Astrocyte (in vitro differentiated cells and primary cell): ENCODE results near the gene GK. TPM values are rescaled to one million over a fixed set of nuclear protein-coding genes. Genes with fewer than 3 reads are reported as not detected.

Experiments used
- DNase-seq: peaks from one replicate; pipeline ENCODE4 v3.0.0-alpha.2; 2010; ENCODE audit warnings: low read depth
- FAIRE-seq: peaks from 2 replicates; lab custom pipeline; 2011; peaks lifted over from hg19 to GRCh38; lab: Jason Lieb, UNC
- H2AFZ ChIP-seq: 2 replicates; pipeline ENCODE4 v1.6.0; 2012; ENCODE audit warnings: low read depth, low read length, inconsistent platforms
- H3K27ac ChIP-seq: 2 replicates; pipeline ENCODE4 v1.5.1; 2011; ENCODE audit warnings: low read depth, low read length, inconsistent platforms
- H3K27me3 ChIP-seq: 2 replicates; pipeline ENCODE4 v1.6.0; 2011; ENCODE audit warnings: low read length, inconsistent platforms; ENCODE audit not compliant: insufficient read depth
- H3K36me3 ChIP-seq: 2 replicates; pipeline ENCODE4 v1.5.1; 2011; ENCODE audit warnings: low read length, inconsistent platforms; ENCODE audit not compliant: insufficient read depth
- H3K4me1 ChIP-seq: 2 replicates; pipeline ENCODE4 v1.5.1; 2011; ENCODE audit warnings: low read length, inconsistent platforms; ENCODE audit not compliant: insufficient read depth
- H3K4me2 ChIP-seq: 2 replicates; pipeline ENCODE4 v1.6.0; 2012; ENCODE audit warnings: low read length, inconsistent platforms
- H3K4me3 ChIP-seq: 2 replicates; pipeline ENCODE4 v1.5.1; 2011; ENCODE audit warnings: low read depth, mild to moderate bottlenecking, low read length, inconsistent platforms; ENCODE audit not compliant: insufficient read depth
- H3K79me2 ChIP-seq: 2 replicates; pipeline ENCODE4 v1.6.0; 2012; ENCODE audit warnings: mild to moderate bottlenecking, low read length, inconsistent platforms; ENCODE audit not compliant: insufficient read depth
- H3K9ac ChIP-seq: 2 replicates; pipeline ENCODE4 v1.6.0; 2012; ENCODE audit warnings: mild to moderate bottlenecking, low read length, inconsistent platforms
- H3K9me3 ChIP-seq: 2 replicates; pipeline ENCODE4 v1.5.1; 2012; ENCODE audit warnings: low read depth, mild to moderate bottlenecking, low read length, inconsistent platforms; ENCODE audit not compliant: insufficient read depth
- H4K20me1 ChIP-seq: 2 replicates; pipeline ENCODE4 v1.6.0; 2012; ENCODE audit warnings: low read length, inconsistent platforms; ENCODE audit not compliant: insufficient read depth
- H3K27ac Mint-ChIP-seq: one replicate; pipeline ENCODE4 v1.8.0; 2021; ENCODE audit warnings: mild to moderate bottlenecking, mixed read lengths; ENCODE audit not compliant: unreplicated experiment
- H3K27me3 Mint-ChIP-seq: one replicate; pipeline ENCODE4 v1.8.0; 2021; ENCODE audit warnings: low read depth, mixed read lengths; ENCODE audit not compliant: unreplicated experiment
- H3K36me3 Mint-ChIP-seq: one replicate; pipeline ENCODE4 v1.8.0; 2021; ENCODE audit warnings: low read depth, mixed read lengths; ENCODE audit not compliant: unreplicated experiment
- H3K4me1 Mint-ChIP-seq: one replicate; pipeline ENCODE4 v1.8.0; 2021; ENCODE audit warnings: low read depth, mixed read lengths; ENCODE audit not compliant: unreplicated experiment
- H3K4me3 Mint-ChIP-seq: one replicate; pipeline ENCODE4 v1.8.0; 2021; ENCODE audit warnings: mild to moderate bottlenecking, moderate library complexity, mixed read lengths; ENCODE audit not compliant: unreplicated experiment
- H3K9me3 Mint-ChIP-seq: one replicate; pipeline ENCODE4 v1.8.0; 2021; ENCODE audit warnings: mild to moderate bottlenecking, mixed read lengths; ENCODE audit not compliant: unreplicated experiment
- CTCF ChIP-seq: IDR thresholded peaks from 2 replicates; pipeline ENCODE4 v1.5.1; 2011; ENCODE audit warnings: low read depth, mild to moderate bottlenecking, inconsistent platforms, low read length, moderate library complexity; ENCODE audit not compliant: insufficient read depth
- EZH2 ChIP-seq: IDR thresholded peaks from 2 replicates; pipeline ENCODE4 v1.6.1; 2012; ENCODE audit warnings: mild to moderate bottlenecking, low read length, inconsistent platforms; ENCODE audit not compliant: insufficient read depth
- total RNA-seq: library from RNA; stranded (reverse); gene quantifications from 2 replicates; pipeline ENCODE4 v1.2.1, GENCODE V29; 2021

GK gene
- total RNA-seq, 1 donor from 2014 or later, result 2.8 TPM

- Histone ChIP-seq H3K9ac (no peak overlapping the region), H3K36me3 (no peaks in the 10 kb centered on the region), H3K27ac (no peak overlapping the region), H2AFZ (no peak overlapping the region), H3K9me3 (no peaks in the 10 kb centered on the region), H3K27me3 (no peaks in the 10 kb centered on the region), H4K20me1 (no peaks in the 10 kb centered on the region), H3K4me2 (no peak overlapping the region), H3K79me2 (no peaks in the 10 kb centered on the region), H3K4me1 (no peaks in the 10 kb centered on the region), H3K4me3 (no peak overlapping the region)
- no peak overlapping the region for H3K4me3 Mint-ChIP-seq
- no peak for FAIRE-seq
- no peaks in the 10 kb centered on the region for H3K4me1 Mint-ChIP-seq
- H3K27me3 Mint-ChIP-seq, result no peaks in the 10 kb centered on the region
- H3K9me3 Mint-ChIP-seq, result no peaks in the 10 kb centered on the region
- TF ChIP-seq EZH2 (no peak), CTCF (no peak)
- no peak overlapping the region for H3K27ac Mint-ChIP-seq
- no peaks in the 10 kb centered on the region for H3K36me3 Mint-ChIP-seq
- no peak for DNase-seq
Observed at GRCh38 chrX:30661228-30661627, 8.0 kb downstream of the GK start.

- FAIRE-seq (no peak), DNase-seq (no peak)
- no peak overlapping the region for H3K27ac Mint-ChIP-seq
- Histone ChIP-seq H2AFZ (no peak overlapping the region), H3K4me2 (no peak overlapping the region), H4K20me1 (no peaks in the 10 kb centered on the region), H3K9me3 (no peaks in the 10 kb centered on the region), H3K4me3 (no peak overlapping the region), H3K27me3 (no peaks in the 10 kb centered on the region), H3K36me3 (no peaks in the 10 kb centered on the region), H3K4me1 (no peaks in the 10 kb centered on the region), H3K79me2 (no peaks in the 10 kb centered on the region), H3K27ac (no peak overlapping the region), H3K9ac (no peak overlapping the region)
- TF ChIP-seq EZH2, result no peak
- TF ChIP-seq CTCF, result no peak
- H3K4me3 Mint-ChIP-seq, result no peak overlapping the region
- H3K36me3 Mint-ChIP-seq, result no peaks in the 10 kb centered on the region
- no peaks in the 10 kb centered on the region for H3K27me3 Mint-ChIP-seq
- no peaks in the 10 kb centered on the region for H3K4me1 Mint-ChIP-seq
- H3K9me3 Mint-ChIP-seq, result no peaks in the 10 kb centered on the region
Observed at GRCh38 chrX:30663322-30663721, 10.1 kb downstream of the GK start.

GRCh38 chrX:30665471-30665870, 12.2 kb downstream of the GK start:
- Histone ChIP-seq H3K79me2 (no peaks in the 10 kb centered on the region), H3K36me3 (no peaks in the 10 kb centered on the region), H3K9me3 (no peaks in the 10 kb centered on the region), H3K9ac (no peak overlapping the region), H3K4me2 (no peak overlapping the region), H4K20me1 (no peaks in the 10 kb centered on the region), H3K27me3 (no peaks in the 10 kb centered on the region), H2AFZ (no peak overlapping the region), H3K4me1 (no peaks in the 10 kb centered on the region), H3K4me3 (no peak overlapping the region), H3K27ac (no peak overlapping the region)
- Mint-ChIP-seq H3K4me1 (no peaks in the 10 kb centered on the region), H3K4me3 (no peak overlapping the region), H3K27ac (no peak overlapping the region), H3K36me3 (no peaks in the 10 kb centered on the region), H3K9me3 (peaks cover 2% of the 10 kb centered on the region), H3K27me3 (no peaks in the 10 kb centered on the region)
- no peak for FAIRE-seq
- TF ChIP-seq CTCF, result no peak
- TF ChIP-seq EZH2, result no peak
- no peak for DNase-seq
